Measurements from ENCODE around the gene CST7. TPM values are rescaled to one million over a fixed set of nuclear protein-coding genes. Genes with fewer than 3 reads are reported as not detected.

Gene CST7
- polyA plus RNA-seq (ENCODE audit: low read depth in 6 of 6) = 1 to 10 TPM in 5 of 6 donors, under 1 TPM in 1; 0.65 to 4.6 (median 2.7) TPM

GRCh38 chr20:24948939-24949679, at the start of gene CST7:
Gene CST7, plus strand, starts transcription at chr20:24949269. Its CDS starts 237 bp downstream, at chr20:24949506.
- Mint-ChIP-seq H3K36me3 (peaks cover 12 to 13% of the 10 kb centered on the region in 2 donors), H3K9me3 (peaks cover 8 to 44% (median 29%) of the 10 kb centered on the region in 7 donors), H3K4me3 (peak within 1 kb of the TSS in 1 of 8 donors; percentile 44), H3K27me3 (peaks cover 5 to 25% (median 9%) of the 10 kb centered on the region in 3 donors), H3K27ac (peak within 1 kb of the TSS in 1 of 6 donors; percentile 38), H3K4me1 (peaks cover 6 to 10% (median 6%) of the 10 kb centered on the region in 3 donors)
- DNase-seq (no peak), ATAC-seq (ENCODE audit: low read depth in 2 of 2) (no peak)

GRCh38 chr20:24906806-24907205, 42.3 kb upstream of the CST7 start:
- DNase-seq = no peak
- Mint-ChIP-seq H3K9me3 (peaks cover 0 to 29% (median 17%) of the 10 kb centered on the region in 7 donors), H3K4me1 (no peaks in the 10 kb centered on the region), H3K4me3 (no peak overlapping the region), H3K36me3 (no peaks in the 10 kb centered on the region), H3K27me3 (peaks cover 0 to 8% (median 8%) of the 10 kb centered on the region in 3 donors), H3K27ac (no peak overlapping the region)
- ATAC-seq (ENCODE audit: low read depth in 2 of 2) = no peak

- Mint-ChIP-seq H3K27me3 (peaks cover 0 to 15% (median 0%) of the 10 kb centered on the region in 3 donors), H3K4me1 (no peaks in the 10 kb centered on the region), H3K9me3 (peaks cover 0 to 29% (median 17%) of the 10 kb centered on the region in 7 donors), H3K27ac (no peak overlapping the region), H3K36me3 (no peaks in the 10 kb centered on the region), H3K4me3 (no peak overlapping the region)
- DNase-seq (no peak), ATAC-seq (ENCODE audit: low read depth in 2 of 2) (no peak)
Observed at GRCh38 chr20:24908642-24909041, 40.4 kb upstream of the CST7 start.

GRCh38 chr20:24909086-24909780, 39.8 kb upstream of the CST7 start:
- Mint-ChIP-seq H3K4me1 (no peaks in the 10 kb centered on the region), H3K36me3 (no peaks in the 10 kb centered on the region), H3K27ac (no peak overlapping the region), H3K9me3 (peaks cover 0 to 29% (median 17%) of the 10 kb centered on the region in 7 donors), H3K27me3 (peaks cover 0 to 15% (median 0%) of the 10 kb centered on the region in 3 donors), H3K4me3 (no peak overlapping the region)
- ATAC-seq (ENCODE audit: low read depth in 2 of 2) (no peak), DNase-seq (no peak)

GRCh38 chr20:24909861-24910260, 39.2 kb upstream of the CST7 start:
- Mint-ChIP-seq H3K27me3 (peaks cover 0 to 15% (median 0%) of the 10 kb centered on the region in 3 donors), H3K27ac (no peak overlapping the region), H3K36me3 (no peaks in the 10 kb centered on the region), H3K9me3 (peaks cover 0 to 29% (median 17%) of the 10 kb centered on the region in 7 donors), H3K4me3 (no peak overlapping the region), H3K4me1 (no peaks in the 10 kb centered on the region)
- DNase-seq = no peak
- ATAC-seq (ENCODE audit: low read depth in 2 of 2) = no peak

GRCh38 chr20:24910461-24910860, 38.6 kb upstream of the CST7 start:
- peaks cover 0 to 29% (median 17%) of the 10 kb centered on the region in 7 donors for H3K9me3 Mint-ChIP-seq
- no peaks in the 10 kb centered on the region for H3K4me1 Mint-ChIP-seq
- no peak overlapping the region for H3K4me3 Mint-ChIP-seq
- no peaks in the 10 kb centered on the region for H3K36me3 Mint-ChIP-seq
- ATAC-seq (ENCODE audit: low read depth in 2 of 2) (no peak), DNase-seq (no peak)
- no peak overlapping the region for H3K27ac Mint-ChIP-seq
- peaks cover 0 to 15% (median 0%) of the 10 kb centered on the region in 3 donors for H3K27me3 Mint-ChIP-seq

GRCh38 chr20:24911461-24911860, 37.6 kb upstream of the CST7 start:
- Mint-ChIP-seq H3K9me3 (peaks cover 0 to 28% (median 17%) of the 10 kb centered on the region in 7 donors), H3K4me1 (no peaks in the 10 kb centered on the region), H3K27ac (no peak overlapping the region)

GRCh38 chr20:24912397-24913075, 36.5 kb upstream of the CST7 start:
- no peaks in the 10 kb centered on the region for H3K4me1 Mint-ChIP-seq
- H3K9me3 Mint-ChIP-seq = peaks cover 0 to 17% (median 6%) of the 10 kb centered on the region in 7 donors
- H3K36me3 Mint-ChIP-seq = no peaks in the 10 kb centered on the region
- ATAC-seq (ENCODE audit: low read depth in 2 of 2) = no peak
- H3K27ac Mint-ChIP-seq = no peak overlapping the region
- DNase-seq = no peak
- peak overlapping the region in 1 of 8 donors; percentile 22 for H3K4me3 Mint-ChIP-seq
- H3K27me3 Mint-ChIP-seq = peaks cover 0 to 22% (median 6%) of the 10 kb centered on the region in 3 donors

More at GRCh38 chr20:24911461-24911860, 37.6 kb upstream of the CST7 start:
- Mint-ChIP-seq H3K36me3 (no peaks in the 10 kb centered on the region), H3K4me3 (no peak overlapping the region), H3K27me3 (peaks cover 0 to 15% (median 0%) of the 10 kb centered on the region in 3 donors)
- DNase-seq (no peak), ATAC-seq (ENCODE audit: low read depth in 2 of 2) (no peak)

- peaks cover 0 to 28% (median 12%) of the 10 kb centered on the region in 3 donors for H3K27me3 Mint-ChIP-seq
- peaks cover 0 to 11% (median 2%) of the 10 kb centered on the region in 7 donors for H3K9me3 Mint-ChIP-seq
- ATAC-seq (ENCODE audit: low read depth in 2 of 2) = no peak
- no peaks in the 10 kb centered on the region for H3K4me1 Mint-ChIP-seq
- no peak overlapping the region for H3K27ac Mint-ChIP-seq
- no peak overlapping the region for H3K4me3 Mint-ChIP-seq
- no peaks in the 10 kb centered on the region for H3K36me3 Mint-ChIP-seq
- DNase-seq = no peak
Observed at GRCh38 chr20:24913076-24913628, 35.9 kb upstream of the CST7 start.

GRCh38 chr20:24914388-24915241, 34.5 kb upstream of the CST7 start:
- no peak for ATAC-seq (ENCODE audit: low read depth in 2 of 2)
- H3K9me3 Mint-ChIP-seq = peaks cover 0 to under 1% (median 0%) of the 10 kb centered on the region in 7 donors
- H3K4me1 Mint-ChIP-seq = no peaks in the 10 kb centered on the region
- H3K36me3 Mint-ChIP-seq = no peaks in the 10 kb centered on the region
- H3K27me3 Mint-ChIP-seq = peaks cover 3 to 38% (median 22%) of the 10 kb centered on the region in 3 donors
- no peak overlapping the region for H3K27ac Mint-ChIP-seq
- no peak overlapping the region for H3K4me3 Mint-ChIP-seq
- DNase-seq = no peak

- H3K27ac Mint-ChIP-seq = no peak overlapping the region
Observed at GRCh38 chr20:24915440-24915839, 33.6 kb upstream of the CST7 start.

GRCh38 chr20:24915892-24916291, 33.2 kb upstream of the CST7 start:
- peaks cover 0 to 3% (median 0%) of the 10 kb centered on the region in 7 donors for H3K9me3 Mint-ChIP-seq
- ATAC-seq (ENCODE audit: low read depth in 2 of 2) (no peak), DNase-seq (no peak)
- peaks cover 8 to 48% (median 29%) of the 10 kb centered on the region in 3 donors for H3K27me3 Mint-ChIP-seq
- no peak overlapping the region for H3K4me3 Mint-ChIP-seq
- no peaks in the 10 kb centered on the region for H3K4me1 Mint-ChIP-seq
- no peak overlapping the region for H3K27ac Mint-ChIP-seq
- peaks cover under 1 to 3% of the 10 kb centered on the region in 2 donors for H3K36me3 Mint-ChIP-seq

More at GRCh38 chr20:24915440-24915839, 33.6 kb upstream of the CST7 start:
- Mint-ChIP-seq H3K4me1 (no peaks in the 10 kb centered on the region), H3K36me3 (no peaks in the 10 kb centered on the region), H3K4me3 (no peak overlapping the region), H3K27me3 (peaks cover 8 to 46% (median 29%) of the 10 kb centered on the region in 3 donors), H3K9me3 (peaks cover 0 to 1% (median 0%) of the 10 kb centered on the region in 7 donors)
- DNase-seq (no peak), ATAC-seq (ENCODE audit: low read depth in 2 of 2) (no peak)

All from naive B cell (primary cell).